Stimulated activated CD4-positive, alpha-beta T cell treated with anti-CD3 and anti-CD28 coated beads, TNF-alpha, amount 100 ng/mL, for 48 hours (primary cell): ENCODE results near the gene WDR88.
"Not testable (repeated sequence)": the region's sequence is repeated elsewhere in the genome, so short reads cannot be mapped to it uniquely, and the experiment has no call there.

ENCODE experiments used
- DNase-seq, 3 donors: peaks; one replicate each; pipeline ENCODE4 v3.0.0-alpha.2; 2020; ENCODE audit warnings: low read depth in 3 of 3

The WDR88 gene

GRCh38 chr19:33132021-33132420 is at the start of gene WDR88:
TSS of gene WDR88 (plus strand) at chr19:33132114. CDS start at chr19:33132170, 56 bp downstream.
- no peak for DNase-seq

GRCh38 chr19:33085570-33086128 is 46.3 kb upstream of the WDR88 start:
- DNase-seq = no peak

GRCh38 chr19:33086955-33087354 is 45.0 kb upstream of the WDR88 start:
- no peak for DNase-seq

- no peak for DNase-seq
Measured at GRCh38 chr19:33089010-33089409, 42.9 kb upstream of the WDR88 start.

- no peak for DNase-seq
Measured at GRCh38 chr19:33090179-33090578, 41.7 kb upstream of the WDR88 start.

- DNase-seq = no peak
Measured at GRCh38 chr19:33093420-33094210, 38.3 kb upstream of the WDR88 start.

- DNase-seq = no peak
Measured at GRCh38 chr19:33094436-33095067, 37.4 kb upstream of the WDR88 start.

GRCh38 chr19:33096005-33096404 is 35.9 kb upstream of the WDR88 start:
- no peak for DNase-seq

GRCh38 chr19:33098055-33098534 is 33.8 kb upstream of the WDR88 start:
- DNase-seq = no peak

GRCh38 chr19:33100894-33101644 is 30.8 kb upstream of the WDR88 start:
- no peak for DNase-seq

GRCh38 chr19:33102893-33103292 is 29.0 kb upstream of the WDR88 start:
- DNase-seq = no peak

GRCh38 chr19:33108161-33108560 is 23.8 kb upstream of the WDR88 start:
- no peak for DNase-seq

GRCh38 chr19:33110137-33110910 is 21.6 kb upstream of the WDR88 start:
- DNase-seq = no peak

GRCh38 chr19:33111587-33111986 is 20.3 kb upstream of the WDR88 start:
- DNase-seq = no peak

GRCh38 chr19:33114312-33114711 is 17.6 kb upstream of the WDR88 start:
- DNase-seq = no peak

- no peak for DNase-seq
Measured at GRCh38 chr19:33117501-33117900, 14.4 kb upstream of the WDR88 start.

GRCh38 chr19:33118643-33119042 is 13.3 kb upstream of the WDR88 start:
- DNase-seq = no peak

- no peak for DNase-seq
Measured at GRCh38 chr19:33124207-33125098, 7.5 kb upstream of the WDR88 start.

GRCh38 chr19:33125929-33126388 is 6.0 kb upstream of the WDR88 start:
- DNase-seq = peak in 2 of 3 donors; percentile 36 to 37

- DNase-seq = not testable (repeated sequence)
Measured at GRCh38 chr19:33126712-33127111, 5.2 kb upstream of the WDR88 start.
